Testis (tissue), 2 donors: ENCODE results near the gene OXCT1.

Source experiments
- POLR2A ChIP-seq: fragments of 450-650 bp; IDR thresholded peaks from one replicate; pipeline ENCODE4 v1.6.1; 2017; ENCODE audit warnings: antibody characterized with exemption, mild to moderate bottlenecking, moderate library complexity
- TF ChIP-seq, protein P1 (sequence below), 3 experiments: fragments of 450-650 bp in 2 of 3; fragments of 200-600 bp in 1 of 3; sonication (generic) in 1 of 3; IDR thresholded peaks; one replicate each; pipeline ENCODE4 v1.5.1; 2016 to 2019; ENCODE audit warnings: antibody characterized with exemption in 3 of 3, mild to moderate bottlenecking in 2 of 3, moderate library complexity in 1 of 3

DNA sequence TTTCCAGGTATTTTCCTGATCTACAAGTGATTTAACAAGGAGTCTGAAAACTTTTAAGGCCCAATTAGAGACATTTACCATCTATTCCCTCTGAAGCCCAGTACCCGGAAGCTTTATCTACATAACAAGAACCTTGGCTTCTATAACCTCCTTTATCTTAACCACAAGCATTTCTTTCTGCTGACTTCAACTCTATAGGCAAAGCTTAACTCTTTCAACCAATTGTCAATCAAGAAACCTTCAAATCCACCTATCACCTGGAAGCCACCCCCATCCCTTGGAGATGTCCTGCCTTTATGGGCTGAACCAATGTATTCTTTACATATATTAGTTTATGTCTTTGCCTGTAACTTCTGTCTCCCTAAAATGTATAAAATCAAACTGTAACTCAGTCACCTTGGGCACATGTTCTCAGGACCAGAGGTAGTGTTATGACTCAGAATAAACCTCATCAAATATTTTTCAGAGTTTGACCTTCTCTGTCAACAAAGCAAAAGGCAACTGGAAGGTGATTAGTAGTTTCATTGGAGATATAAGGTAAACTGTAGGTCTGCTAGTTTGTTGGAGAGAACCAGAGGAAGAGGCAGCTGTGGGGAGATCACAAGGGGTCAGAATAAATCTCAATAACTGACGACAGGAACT lies 21.0 kb upstream of the OXCT1 start:
- TF ChIP-seq, protein P1, sequence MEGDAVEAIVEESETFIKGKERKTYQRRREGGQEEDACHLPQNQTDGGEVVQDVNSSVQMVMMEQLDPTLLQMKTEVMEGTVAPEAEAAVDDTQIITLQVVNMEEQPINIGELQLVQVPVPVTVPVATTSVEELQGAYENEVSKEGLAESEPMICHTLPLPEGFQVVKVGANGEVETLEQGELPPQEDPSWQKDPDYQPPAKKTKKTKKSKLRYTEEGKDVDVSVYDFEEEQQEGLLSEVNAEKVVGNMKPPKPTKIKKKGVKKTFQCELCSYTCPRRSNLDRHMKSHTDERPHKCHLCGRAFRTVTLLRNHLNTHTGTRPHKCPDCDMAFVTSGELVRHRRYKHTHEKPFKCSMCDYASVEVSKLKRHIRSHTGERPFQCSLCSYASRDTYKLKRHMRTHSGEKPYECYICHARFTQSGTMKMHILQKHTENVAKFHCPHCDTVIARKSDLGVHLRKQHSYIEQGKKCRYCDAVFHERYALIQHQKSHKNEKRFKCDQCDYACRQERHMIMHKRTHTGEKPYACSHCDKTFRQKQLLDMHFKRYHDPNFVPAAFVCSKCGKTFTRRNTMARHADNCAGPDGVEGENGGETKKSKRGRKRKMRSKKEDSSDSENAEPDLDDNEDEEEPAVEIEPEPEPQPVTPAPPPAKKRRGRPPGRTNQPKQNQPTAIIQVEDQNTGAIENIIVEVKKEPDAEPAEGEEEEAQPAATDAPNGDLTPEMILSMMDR (IDR thresholded peaks at IDR 0.05) = no peak
- TF ChIP-seq POLR2A = no peak
